ENCODE results near the gene LRRC49. TPM values are rescaled to one million over a fixed set of nuclear protein-coding genes. Genes with fewer than 3 reads are reported as not detected.

Gene LRRC49
- total RNA-seq, 2 donors from 2014 or later = 9.8 to 13.3 TPM

- Histone ChIP-seq H3K4me1 (replicated peaks) (no peaks in the 10 kb centered on the region), H3K27ac (no peak overlapping the region), H3K27me3 (replicated peaks; ENCODE audit: insufficient read depth) (no peaks in the 10 kb centered on the region), H3K4me3 (no peak overlapping the region), H3K36me3 (no peaks in the 10 kb centered on the region), H3K9me3 (no peaks in the 10 kb centered on the region)
- intact Hi-C loops (cut with DNase I) = no loop called here
- WGBS = 91% methylated on average over 1 of the region's 1 CpG
- TF ChIP-seq POLR2AphosphoS5 (IDR thresholded peaks at IDR 0.05) (no peak), POLR2A (IDR thresholded peaks at IDR 0.05) (no peak), CTCF (IDR thresholded peaks at IDR 0.05) (no peak)
- DNase-seq (ENCODE audit: low spot score) = no peak
These were observed 75.0 kb downstream of the LRRC49 start for GRCh38 chr15:70967646-70968045.

- no peak for DNase-seq (ENCODE audit: low spot score)
- TF ChIP-seq CTCF (IDR thresholded peaks at IDR 0.05) = peak in 3 of 4 experiments; percentile 44 to 66 (median 64)
- TF ChIP-seq POLR2AphosphoS5 (IDR thresholded peaks at IDR 0.05) = no peak
- 51% methylated on average over 5 of the region's 5 CpGs for WGBS
- peak overlapping the region in 1 of 2 donors; percentile 31 for H3K27ac ChIP-seq
- H3K4me3 ChIP-seq = no peak overlapping the region
- H3K36me3 ChIP-seq = no peaks in the 10 kb centered on the region
- H3K27me3 ChIP-seq (replicated peaks; ENCODE audit: insufficient read depth) = no peaks in the 10 kb centered on the region
- H3K4me1 ChIP-seq (replicated peaks) = no peaks in the 10 kb centered on the region
- intact Hi-C loops (cut with DNase I) = loop anchor here (10.0 kb wide), 1 partner anchor 471 kb away; no protein-coding TSS in a partner anchor
- no peaks in the 10 kb centered on the region for H3K9me3 ChIP-seq
These were observed 81.6 kb downstream of the LRRC49 start for GRCh38 chr15:70974004-70974832.

- Histone ChIP-seq H3K27ac (no peak overlapping the region), H3K36me3 (no peaks in the 10 kb centered on the region), H3K4me3 (no peak overlapping the region), H3K27me3 (replicated peaks; ENCODE audit: insufficient read depth) (no peaks in the 10 kb centered on the region), H3K9me3 (no peaks in the 10 kb centered on the region), H3K4me1 (replicated peaks) (no peaks in the 10 kb centered on the region)
- intact Hi-C loops (cut with DNase I) = loop anchor here (10.0 kb wide), 1 partner anchor 468 kb away; no protein-coding TSS in a partner anchor
- WGBS = 87% methylated on average over 2 of the region's 2 CpGs
- no peak for DNase-seq (ENCODE audit: low spot score)
- TF ChIP-seq POLR2AphosphoS5 (IDR thresholded peaks at IDR 0.05) = no peak
- no peak for TF ChIP-seq CTCF (IDR thresholded peaks at IDR 0.05)
- TF ChIP-seq POLR2A (IDR thresholded peaks at IDR 0.05) = no peak
These were observed 84.2 kb downstream of the LRRC49 start for GRCh38 chr15:70976851-70977250.

- Histone ChIP-seq H3K27me3 (replicated peaks; ENCODE audit: insufficient read depth) (no peaks in the 10 kb centered on the region), H3K4me1 (replicated peaks) (peaks cover 8% of the 10 kb centered on the region), H3K4me3 (no peak overlapping the region), H3K36me3 (no peaks in the 10 kb centered on the region), H3K27ac (peak overlapping the region; percentile 58 to 65), H3K9me3 (no peaks in the 10 kb centered on the region)
- intact Hi-C loops (cut with DNase I) = no loop called here
- peak; percentile 41 for DNase-seq (ENCODE audit: low spot score)
- WGBS = 3% methylated on average over 5 of the region's 5 CpGs
- TF ChIP-seq POLR2AphosphoS5 (IDR thresholded peaks at IDR 0.05) (peak; percentile 78), POLR2A (IDR thresholded peaks at IDR 0.05) (no peak), CTCF (IDR thresholded peaks at IDR 0.05) (no peak)
These were observed 102.9 kb downstream of the LRRC49 start for GRCh38 chr15:70995383-70995970.
